Measurements from ENCODE around the gene PVALEF.

The PVALEF gene

GRCh38 chr17:81157848-81158687 is 7.2 kb upstream of the PVALEF start:
- peaks cover 13% of the 10 kb centered on the region for H3K27me3 Mint-ChIP-seq
- H3K4me3 Mint-ChIP-seq, result no peak overlapping the region
- H3K36me3 Mint-ChIP-seq (ENCODE audit: low read depth), result peaks cover 7% of the 10 kb centered on the region
- H3K27ac Mint-ChIP-seq, result peak overlapping the region; percentile 75
- H3K9me3 Mint-ChIP-seq, result peaks cover 6% of the 10 kb centered on the region
- intact Hi-C loops (cut with micrococcal nuclease), result no loop called here
- H3K4me1 Mint-ChIP-seq (ENCODE audit: low read depth), result peaks cover 58% of the 10 kb centered on the region

DNA sequence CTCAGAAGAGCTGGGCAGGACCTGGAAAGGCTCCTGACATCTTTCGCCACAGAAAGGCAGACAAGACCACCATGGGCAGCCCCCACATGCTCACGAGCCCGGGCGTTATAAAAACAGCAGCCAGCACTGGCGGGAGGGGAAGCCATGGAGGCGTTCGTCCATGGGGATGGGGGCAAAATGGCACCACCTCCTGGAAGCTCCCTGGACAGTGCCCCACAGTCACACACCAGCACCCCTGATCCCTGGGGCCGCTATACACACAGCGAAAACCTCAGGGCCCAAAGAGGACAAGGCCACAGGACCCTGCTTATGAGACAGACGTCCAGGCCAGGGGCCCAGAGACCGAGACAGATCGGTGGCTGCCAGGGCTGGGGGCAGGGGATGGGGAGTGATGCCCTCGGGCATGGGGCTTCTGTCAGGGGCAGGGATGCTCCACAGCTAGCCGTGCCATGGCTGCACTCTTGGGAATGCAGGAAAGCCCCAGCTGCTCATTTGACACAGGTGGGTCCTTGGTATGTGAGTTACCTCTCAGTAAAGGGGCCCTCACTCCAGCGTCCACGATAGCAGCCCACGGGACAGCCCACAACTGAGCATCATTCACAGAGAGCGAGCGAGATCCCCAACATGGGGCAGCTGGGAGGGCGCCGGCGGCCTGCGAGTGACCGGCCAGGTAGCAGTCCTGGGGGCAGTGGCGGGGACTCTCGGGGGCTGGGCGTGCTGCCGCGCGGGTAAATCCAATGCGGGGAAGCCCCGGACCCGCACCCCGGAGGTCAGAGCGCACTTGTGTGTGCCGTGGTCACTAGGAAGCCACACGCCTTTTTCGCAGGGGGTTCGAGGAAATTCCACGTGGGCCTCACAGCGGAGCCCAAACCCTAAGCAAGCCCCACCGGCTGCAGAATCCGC is 6.4 kb upstream of the PVALEF start:
- H3K27me3 Mint-ChIP-seq, result peaks cover 21% of the 10 kb centered on the region
- H3K9me3 Mint-ChIP-seq, result peaks cover 6% of the 10 kb centered on the region
- peak overlapping the region; percentile 75 for H3K27ac Mint-ChIP-seq
- peaks cover 49% of the 10 kb centered on the region for H3K4me1 Mint-ChIP-seq (ENCODE audit: low read depth)
- peak overlapping the region; percentile 70 for H3K4me3 Mint-ChIP-seq
- peaks cover 7% of the 10 kb centered on the region for H3K36me3 Mint-ChIP-seq (ENCODE audit: low read depth)
- intact Hi-C loops (cut with micrococcal nuclease), result no loop called here

GRCh38 chr17:81159611-81160265 is 5.6 kb upstream of the PVALEF start:
- Mint-ChIP-seq H3K27ac (peak overlapping the region; percentile 75), H3K9me3 (peaks cover 5% of the 10 kb centered on the region), H3K4me3 (peak overlapping the region; percentile 69), H3K36me3 (ENCODE audit: low read depth) (peaks cover 7% of the 10 kb centered on the region), H3K27me3 (peaks cover 28% of the 10 kb centered on the region), H3K4me1 (ENCODE audit: low read depth) (peaks cover 46% of the 10 kb centered on the region)
- intact Hi-C loops (cut with micrococcal nuclease), result loop anchor here (2.0 kb wide), 1 partner anchor 17 kb away; no protein-coding TSS in a partner anchor

DNA sequence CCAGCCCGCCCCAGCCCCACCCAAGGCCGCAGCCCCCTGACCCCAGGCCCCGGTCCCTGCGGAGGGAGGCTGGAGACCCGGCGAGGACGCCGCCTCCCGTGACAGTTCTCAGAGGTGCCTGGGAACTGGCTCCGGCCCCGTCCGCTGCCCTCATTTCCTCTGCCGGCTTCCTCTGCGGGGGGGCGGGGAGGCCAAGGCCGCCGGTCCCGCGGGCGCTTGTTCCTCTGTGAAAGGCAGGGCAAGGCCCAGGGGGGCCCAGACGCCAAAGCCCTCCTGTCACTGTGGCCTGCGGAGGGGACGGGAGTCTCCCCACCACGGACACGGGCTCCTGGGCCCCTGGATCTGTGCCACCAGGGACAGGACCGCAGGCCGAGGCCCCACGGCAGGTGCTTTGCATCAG is 5.0 kb upstream of the PVALEF start:
- H3K9me3 Mint-ChIP-seq, result no peaks in the 10 kb centered on the region
- peak overlapping the region; percentile 75 for H3K27ac Mint-ChIP-seq
- intact Hi-C loops (cut with micrococcal nuclease), result loop anchor here (2.0 kb wide), 1 partner anchor 18 kb away; no protein-coding TSS in a partner anchor
- peaks cover 7% of the 10 kb centered on the region for H3K36me3 Mint-ChIP-seq (ENCODE audit: low read depth)
- H3K4me3 Mint-ChIP-seq, result peak overlapping the region; percentile 69
- H3K4me1 Mint-ChIP-seq (ENCODE audit: low read depth), result peaks cover 45% of the 10 kb centered on the region
- peaks cover 34% of the 10 kb centered on the region for H3K27me3 Mint-ChIP-seq

GRCh38 chr17:81160747-81161453 is 4.4 kb upstream of the PVALEF start:
- intact Hi-C loops (cut with micrococcal nuclease), result loop anchor here (2.0 kb wide), 1 partner anchor 18 kb away; no protein-coding TSS in a partner anchor
- Mint-ChIP-seq H3K27me3 (peaks cover 38% of the 10 kb centered on the region), H3K4me1 (ENCODE audit: low read depth) (peaks cover 48% of the 10 kb centered on the region), H3K27ac (peak overlapping the region; percentile 75), H3K9me3 (no peaks in the 10 kb centered on the region), H3K4me3 (peak overlapping the region; percentile 69), H3K36me3 (ENCODE audit: low read depth) (peaks cover 7% of the 10 kb centered on the region)

DNA sequence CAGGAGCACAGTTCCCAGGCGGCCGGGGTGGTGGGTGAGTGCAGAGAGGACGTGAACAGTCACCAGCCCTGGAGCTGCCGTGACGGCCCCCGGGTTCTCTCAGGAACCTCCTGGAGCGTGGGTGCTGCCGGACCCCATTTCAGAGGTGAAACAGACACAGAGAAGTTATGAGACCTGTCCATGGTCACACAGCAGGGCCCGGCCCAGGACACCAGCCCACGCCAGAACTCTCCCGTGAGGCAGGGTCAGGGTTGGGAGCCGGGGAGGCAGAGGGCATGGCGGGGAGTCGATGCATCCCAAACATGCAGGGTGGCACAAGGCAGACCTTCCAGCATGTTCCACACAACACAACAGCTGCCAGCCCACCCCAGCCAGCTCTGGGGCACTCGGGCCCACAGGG is 3.8 kb upstream of the PVALEF start:
- H3K4me1 Mint-ChIP-seq (ENCODE audit: low read depth), result peaks cover 47% of the 10 kb centered on the region
- H3K27me3 Mint-ChIP-seq, result peaks cover 40% of the 10 kb centered on the region
- H3K9me3 Mint-ChIP-seq, result no peaks in the 10 kb centered on the region
- no peak overlapping the region for H3K4me3 Mint-ChIP-seq
- intact Hi-C loops (cut with micrococcal nuclease), result loop anchor here (2.0 kb wide), 1 partner anchor 19 kb away; no protein-coding TSS in a partner anchor
- H3K27ac Mint-ChIP-seq, result peak overlapping the region; percentile 75
- H3K36me3 Mint-ChIP-seq (ENCODE audit: low read depth), result peaks cover 7% of the 10 kb centered on the region

DNA sequence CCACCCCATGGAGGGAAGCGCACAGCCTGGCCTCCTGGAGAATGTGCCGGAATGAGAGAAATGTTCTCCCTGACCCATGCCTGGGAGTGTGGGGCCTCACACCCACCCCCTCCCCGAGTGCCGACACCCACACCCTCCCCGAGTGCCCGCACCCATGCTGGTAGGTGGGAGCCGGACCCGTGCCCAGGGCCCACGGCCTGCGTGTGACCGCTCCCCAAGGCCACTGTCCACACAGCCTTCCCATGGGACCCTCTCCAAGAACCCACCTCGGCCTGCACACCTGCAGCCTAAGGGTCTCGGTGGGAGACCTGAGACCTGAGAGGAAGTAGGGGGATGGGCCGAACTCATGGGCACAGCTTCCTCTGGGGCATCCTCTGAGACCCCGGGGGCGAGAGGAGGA is 3.3 kb upstream of the PVALEF start:
- peaks cover 45% of the 10 kb centered on the region for H3K27me3 Mint-ChIP-seq
- H3K4me3 Mint-ChIP-seq, result no peak overlapping the region
- no peaks in the 10 kb centered on the region for H3K9me3 Mint-ChIP-seq
- no peak overlapping the region for H3K27ac Mint-ChIP-seq
- intact Hi-C loops (cut with micrococcal nuclease), result loop anchor here (2.0 kb wide), 1 partner anchor 19 kb away; no protein-coding TSS in a partner anchor
- peaks cover 7% of the 10 kb centered on the region for H3K36me3 Mint-ChIP-seq (ENCODE audit: low read depth)
- peaks cover 42% of the 10 kb centered on the region for H3K4me1 Mint-ChIP-seq (ENCODE audit: low read depth)

GRCh38 chr17:81162491-81162890 is 2.8 kb upstream of the PVALEF start:
- Mint-ChIP-seq H3K4me1 (ENCODE audit: low read depth) (peaks cover 37% of the 10 kb centered on the region), H3K4me3 (no peak overlapping the region), H3K9me3 (no peaks in the 10 kb centered on the region), H3K27me3 (peaks cover 50% of the 10 kb centered on the region), H3K27ac (no peak overlapping the region), H3K36me3 (ENCODE audit: low read depth) (peaks cover 6% of the 10 kb centered on the region)
- intact Hi-C loops (cut with micrococcal nuclease), result no loop called here

DNA sequence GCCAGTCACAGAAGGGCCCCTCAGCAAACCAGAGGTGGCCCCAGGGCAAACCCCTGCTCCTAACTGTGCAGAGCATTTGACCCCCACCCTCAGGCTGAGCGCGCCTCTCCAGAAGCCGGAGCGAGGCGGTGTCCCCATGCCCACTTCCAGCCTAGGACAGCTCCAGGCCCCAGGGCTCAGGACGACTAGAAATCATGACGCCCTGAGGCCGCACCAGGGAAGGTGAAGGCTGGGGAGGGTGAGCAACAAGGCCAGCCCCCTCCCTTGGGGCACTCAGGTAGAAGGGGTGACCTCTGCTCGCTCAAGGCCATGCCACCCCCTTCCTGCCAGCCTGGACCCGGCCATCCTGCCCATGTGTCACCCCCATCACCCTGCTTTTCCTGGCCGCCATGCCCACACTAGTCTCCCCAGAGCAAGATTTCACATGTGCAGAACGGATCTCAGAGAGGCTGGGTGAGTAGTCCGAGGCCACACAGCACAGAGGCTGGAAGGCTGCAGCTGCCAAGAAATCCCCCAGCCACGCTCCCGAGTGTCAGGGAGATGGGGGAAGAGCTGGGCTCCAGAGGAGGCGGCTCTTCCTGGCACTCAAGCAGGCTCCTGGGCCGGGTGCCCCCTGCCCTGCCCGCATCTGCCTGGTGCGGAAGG is 2.1 kb upstream of the PVALEF start:
- Mint-ChIP-seq H3K27ac (no peak overlapping the region), H3K9me3 (no peaks in the 10 kb centered on the region), H3K36me3 (ENCODE audit: low read depth) (no peaks in the 10 kb centered on the region), H3K27me3 (peaks cover 51% of the 10 kb centered on the region), H3K4me1 (ENCODE audit: low read depth) (peaks cover 30% of the 10 kb centered on the region), H3K4me3 (no peak overlapping the region)
- intact Hi-C loops (cut with micrococcal nuclease), result no loop called here

DNA sequence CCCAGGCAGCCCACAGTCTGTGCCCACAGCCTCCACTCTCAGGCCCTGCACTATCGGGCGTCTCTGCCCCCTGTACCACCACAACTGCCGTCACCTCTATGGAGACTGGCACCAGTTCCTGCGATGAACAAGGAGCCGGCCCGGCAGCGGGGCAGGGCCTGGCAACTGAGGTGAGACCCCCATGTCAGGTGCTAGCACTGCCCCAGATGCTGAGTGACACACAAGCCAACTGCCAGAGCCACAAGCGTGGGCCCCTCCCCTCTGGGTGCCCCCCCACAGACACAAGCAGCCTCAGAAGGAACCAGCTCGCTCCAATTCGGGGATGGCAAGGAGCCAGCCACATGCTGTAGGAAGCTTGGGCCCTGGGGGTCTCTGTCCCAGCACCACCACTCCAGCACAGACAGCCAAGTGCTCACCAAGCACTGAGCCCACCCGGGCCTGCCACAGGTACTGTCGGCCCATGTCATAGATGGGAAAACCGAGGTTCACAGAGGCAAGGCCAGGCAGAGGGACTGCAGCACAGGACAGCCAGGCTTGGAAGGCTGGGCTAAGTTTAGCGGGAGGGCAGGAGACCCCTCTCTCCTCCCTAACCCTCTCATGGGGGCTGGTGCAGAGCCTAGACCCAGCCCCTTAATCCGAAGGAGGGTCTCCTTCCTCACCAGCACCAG is 1.5 kb upstream of the PVALEF start:
- no peak overlapping the region for H3K4me3 Mint-ChIP-seq

GRCh38 chr17:81164371-81165245 is 699 bp upstream of the PVALEF start:
- H3K4me1 Mint-ChIP-seq (ENCODE audit: low read depth), result peaks cover 19% of the 10 kb centered on the region
- H3K27ac Mint-ChIP-seq, result no peak overlapping the region
- peaks cover 51% of the 10 kb centered on the region for H3K27me3 Mint-ChIP-seq
- no peaks in the 10 kb centered on the region for H3K36me3 Mint-ChIP-seq (ENCODE audit: low read depth)
- no peak overlapping the region for H3K4me3 Mint-ChIP-seq
- H3K9me3 Mint-ChIP-seq, result no peaks in the 10 kb centered on the region
- intact Hi-C loops (cut with micrococcal nuclease), result no loop called here

More for the DNA sequence above, 1.5 kb upstream of the PVALEF start:
- Mint-ChIP-seq H3K36me3 (ENCODE audit: low read depth) (no peaks in the 10 kb centered on the region), H3K9me3 (no peaks in the 10 kb centered on the region), H3K27me3 (peaks cover 51% of the 10 kb centered on the region), H3K4me1 (ENCODE audit: low read depth) (peaks cover 25% of the 10 kb centered on the region), H3K27ac (no peak overlapping the region)
- intact Hi-C loops (cut with micrococcal nuclease), result no loop called here
